Pericardium fibroblast (primary cell): ENCODE data around the gene GTF2H4. TPM values are rescaled to one million over a fixed set of nuclear protein-coding genes. Genes with fewer than 3 reads are reported as not detected.

ENCODE experiments used
- total RNA-seq: library from RNA; depleted of rRNA; stranded (reverse); fragments of >200 nt; gene quantifications from 2 replicates; pipeline ENCODE4 v1.2.3, GENCODE V29; 2015

GTF2H4 gene
- total RNA-seq = 9.6 and 10.3 TPM in 2 replicates

DNA sequence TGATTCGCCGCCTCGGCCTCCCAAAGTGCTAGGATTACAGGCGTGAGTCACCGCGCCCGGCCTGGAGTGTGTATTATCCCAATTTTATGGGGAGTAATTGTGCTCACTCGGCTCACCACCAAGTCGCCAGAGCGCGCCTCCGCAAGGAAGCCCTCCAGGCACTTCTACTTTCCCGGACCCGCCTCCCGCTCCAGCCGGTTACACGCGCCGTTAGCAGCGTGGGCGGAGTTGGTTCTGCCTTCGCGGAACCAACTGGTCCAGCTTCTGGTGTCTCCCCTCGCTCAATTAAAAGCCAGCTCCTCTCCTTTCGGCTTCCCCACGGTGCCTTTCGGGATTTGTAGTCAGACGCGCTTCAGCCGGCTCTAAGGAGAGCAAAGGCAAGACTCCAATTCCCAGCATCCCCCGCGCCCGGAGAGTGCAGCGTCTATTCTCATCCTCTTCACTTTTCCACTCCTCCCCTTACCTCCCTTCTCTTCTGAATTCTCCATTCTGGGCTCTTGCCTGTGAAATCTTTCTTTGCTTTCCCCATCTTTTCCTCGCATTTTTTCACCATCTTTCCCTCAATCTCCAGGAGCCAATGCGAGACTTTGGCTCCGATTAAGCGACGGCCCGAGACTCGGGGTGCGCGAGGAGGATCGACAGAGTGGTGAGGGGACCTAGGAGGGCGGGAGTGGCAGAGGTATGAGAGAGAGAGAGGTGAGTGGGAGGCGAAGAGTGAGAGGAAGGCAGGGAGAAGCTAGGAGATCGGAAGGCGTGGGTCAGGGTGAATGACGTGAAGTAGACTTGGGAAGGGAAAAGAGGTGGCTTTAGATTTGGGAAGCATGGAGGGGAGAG is at the start of gene GTF2H4:
Gene GTF2H4 (plus strand): TSS at position 450 of the 834 bp plus-strand sequence.

DNA sequence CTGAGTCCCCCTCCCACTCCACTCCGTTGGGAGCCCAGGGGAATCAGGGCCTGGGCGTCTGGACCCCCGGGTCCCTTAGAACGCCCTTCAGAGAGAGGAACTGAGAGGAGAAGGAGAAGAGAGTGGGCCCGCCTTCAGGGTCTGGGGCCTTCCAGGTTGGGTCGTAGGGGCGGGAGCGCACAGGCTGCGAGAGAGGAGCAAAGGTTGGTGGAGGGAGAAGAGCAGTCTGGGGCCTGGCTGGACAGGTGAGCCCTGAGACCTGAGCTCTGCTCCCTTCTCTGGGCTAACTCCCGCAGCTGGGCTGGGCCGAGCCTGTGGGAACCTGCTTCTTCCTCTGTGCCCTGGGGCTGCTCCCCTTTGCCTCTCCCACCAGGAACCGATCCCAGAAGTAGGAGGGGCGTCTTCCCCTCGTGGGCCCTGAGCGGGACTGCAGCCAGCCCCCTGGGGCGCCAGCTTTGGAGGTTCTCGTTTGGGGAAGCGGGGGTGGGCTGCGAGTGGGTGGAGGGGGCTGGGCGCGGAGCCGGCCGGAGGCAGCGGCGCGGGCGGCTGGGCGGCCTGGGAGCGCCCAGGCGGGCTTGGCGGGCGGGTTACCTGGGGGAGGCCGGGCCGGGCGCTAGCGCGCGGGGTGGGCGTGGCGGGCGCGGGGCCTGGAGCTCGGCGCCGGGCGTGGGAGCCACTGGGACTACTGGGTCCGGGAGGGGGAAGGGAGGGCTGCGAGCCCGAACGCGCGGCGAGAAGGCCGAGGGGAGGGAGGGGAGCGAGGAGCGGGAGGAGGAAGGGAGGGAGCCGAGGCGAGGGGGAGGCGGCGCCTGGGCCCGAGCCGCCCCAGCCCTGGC is 24.1 kb upstream of the GTF2H4 start, which contains the start of gene DDR1:
Gene DDR1 (plus strand): TSS at position 835 of the 836 bp plus-strand sequence. CDS start 4,211 bp downstream, outside the sequence.

DNA sequence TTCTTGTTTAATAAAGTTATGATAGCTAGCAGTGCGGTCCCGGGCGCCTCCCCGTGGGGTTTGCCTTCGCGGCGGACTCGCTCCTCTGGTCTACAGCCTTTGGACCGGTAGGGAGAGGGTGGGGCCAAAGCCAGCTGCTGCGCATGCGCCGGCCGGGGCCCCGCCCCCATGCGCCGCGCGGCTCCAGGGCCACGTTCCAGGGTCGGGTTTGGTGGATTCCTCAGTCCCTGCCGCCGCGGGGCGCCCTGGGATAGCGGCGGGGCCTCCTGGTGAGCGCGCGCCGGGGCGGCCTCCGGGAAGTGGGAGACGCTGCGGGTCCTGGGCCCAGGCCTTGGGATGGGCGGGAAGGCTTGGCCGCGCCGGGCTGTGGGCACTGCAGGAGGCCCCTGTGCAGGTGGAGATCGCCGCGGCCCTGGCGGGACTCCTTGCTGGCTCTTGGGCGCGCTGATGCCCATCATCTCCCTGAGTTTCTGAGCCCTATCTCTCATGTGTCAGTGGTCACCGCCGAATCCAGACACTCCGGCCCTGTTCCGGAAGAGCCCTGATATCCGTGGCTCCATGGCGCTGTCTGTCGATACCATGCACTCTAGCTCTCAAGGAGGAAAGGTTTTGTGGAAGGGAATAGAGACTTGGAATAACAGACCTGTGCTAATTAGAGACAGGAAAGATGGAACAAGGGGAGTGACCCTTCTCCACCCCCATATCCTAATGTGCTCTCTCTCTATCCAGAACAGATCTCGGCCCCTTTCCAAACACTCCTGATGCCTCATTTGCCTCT is 6.3 kb downstream of the GTF2H4 start, which contains the start of gene VARS2:
Gene VARS2 (plus strand): TSS at position 163 of the 778 bp plus-strand sequence. CDS start 599 bp downstream, at position 762.

DNA sequence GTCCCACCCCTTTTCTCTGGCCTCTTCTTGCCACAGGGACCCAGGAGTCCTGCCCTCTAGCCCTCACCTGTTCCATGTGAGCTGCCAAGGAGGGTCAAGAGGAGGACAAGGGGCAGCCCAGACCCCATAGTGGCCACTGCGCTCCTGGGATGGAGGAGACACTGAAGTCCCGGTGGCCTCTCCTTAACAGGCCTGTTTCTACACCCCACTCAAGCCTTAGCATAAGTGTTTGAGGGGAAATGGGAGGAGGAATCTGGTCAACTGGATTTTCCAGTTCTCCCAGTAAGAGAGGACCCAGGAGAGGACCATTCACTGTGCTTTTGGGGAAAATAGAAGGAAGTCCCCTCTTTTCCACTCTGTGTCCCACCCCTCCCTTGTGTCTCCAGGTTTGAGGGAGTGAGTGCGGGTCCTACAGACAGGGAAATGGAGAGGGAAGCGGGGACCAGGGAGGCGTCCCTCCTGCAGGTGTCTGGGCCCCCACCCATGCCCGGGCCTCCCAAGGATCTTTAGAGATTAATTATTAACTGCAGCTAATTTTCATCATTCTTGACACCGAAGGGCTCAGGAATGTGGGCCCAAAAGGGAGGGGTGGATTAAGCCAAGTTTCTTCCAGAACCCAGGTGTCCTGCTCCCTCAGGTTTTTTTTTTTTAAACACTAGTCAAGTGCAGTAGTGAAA is 24.1 kb downstream of the GTF2H4 start, which contains the start of gene SFTA2:
Gene SFTA2 (minus strand): TSS at position 202 of the 677 bp plus-strand sequence. CDS start 74 bp downstream, at position 128.

DNA sequence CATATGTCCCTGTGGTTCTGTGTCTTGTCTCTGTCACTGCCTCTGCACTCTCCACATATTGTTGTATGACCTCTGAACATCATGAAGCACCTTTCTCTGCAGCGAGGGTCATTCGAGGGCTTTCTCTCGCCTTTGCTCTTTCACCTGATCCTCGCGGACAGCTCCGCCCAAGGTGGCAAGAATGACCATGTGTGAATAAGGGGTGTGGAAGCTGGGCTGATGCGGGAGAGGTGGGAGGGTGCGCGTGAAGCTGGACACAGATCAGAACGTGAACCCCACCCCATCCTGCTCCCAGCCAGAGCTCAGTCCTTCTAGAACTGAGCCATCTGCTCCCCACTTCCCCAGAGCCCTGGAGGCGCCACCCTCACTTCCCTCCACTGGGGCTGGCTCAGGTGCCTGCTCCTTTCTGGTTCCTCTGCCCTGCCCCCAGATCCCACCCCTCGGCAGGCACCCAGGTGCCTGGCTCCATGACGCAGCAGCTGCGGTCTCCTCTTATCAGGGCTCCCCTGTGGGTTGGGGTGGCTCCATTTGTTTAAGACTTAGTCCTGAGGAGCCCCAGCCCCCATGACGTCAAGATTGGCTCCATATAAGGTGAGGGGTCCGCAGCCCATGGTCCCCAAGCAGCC is 32.5 kb downstream of the GTF2H4 start, which contains the start of gene MUCL3:
Gene MUCL3 (plus strand): TSS at position 613 of the 626 bp plus-strand sequence. CDS start 27 bp downstream, outside the sequence.

Other genes with a start within 250 kb of the GTF2H4 start
- gene DHX16, start 235.2 kb upstream of the GTF2H4 start, total RNA-seq = 21.2 and 21.7 TPM in 2 replicates
- gene PPP1R18, start 221.6 kb upstream of the GTF2H4 start, total RNA-seq = 51.4 and 61.3 TPM in 2 replicates
- gene NRM, start 217.2 kb upstream of the GTF2H4 start, total RNA-seq = 5.0 and 11.1 TPM in 2 replicates
- gene MDC1, start 190.9 kb upstream of the GTF2H4 start, total RNA-seq = 5.3 and 5.8 TPM in 2 replicates
- gene TUBB, start 187.9 kb upstream of the GTF2H4 start, total RNA-seq = 494 and 629 TPM in 2 replicates
- 117 and 118 TPM in 2 replicates for gene FLOT1, start 165.5 kb upstream of the GTF2H4 start, total RNA-seq
- gene IER3, start 163.7 kb upstream of the GTF2H4 start, total RNA-seq = 52.7 and 165 TPM in 2 replicates
- gene DDR1, start 23.7 kb upstream of the GTF2H4 start, total RNA-seq = 51.3 and 85.0 TPM in 2 replicates
- 15.2 and 16.9 TPM in 2 replicates for gene VARS2, start 6.0 kb downstream of the GTF2H4 start, total RNA-seq
- gene SFTA2, start 24.0 kb downstream of the GTF2H4 start, total RNA-seq = not detected in 2 replicates
- gene MUCL3, start 32.8 kb downstream of the GTF2H4 start, total RNA-seq = not detected in 2 replicates
- gene MUC21, start 75.5 kb downstream of the GTF2H4 start, total RNA-seq = not detected in 2 replicates
- not detected in 2 replicates for gene MUC22, start 102.3 kb downstream of the GTF2H4 start, total RNA-seq
- not detected in 2 replicates for gene C6orf15, start 204.4 kb downstream of the GTF2H4 start, total RNA-seq
- gene PSORS1C1, start 206.6 kb downstream of the GTF2H4 start, total RNA-seq = 0.82 and 16.1 TPM in 2 replicates
- gene CDSN, start 212.2 kb downstream of the GTF2H4 start, total RNA-seq = not detected in 2 replicates
- gene PSORS1C2, start 230.9 kb downstream of the GTF2H4 start, total RNA-seq = not detected in 2 replicates
- gene CCHCR1, start 249.6 kb downstream of the GTF2H4 start, total RNA-seq = 9.2 and 12.5 TPM in 2 replicates